GM12878 (cell line): ENCODE results near the gene SMARCC2. TPM values are rescaled to one million over a fixed set of nuclear protein-coding genes. Genes with fewer than 3 reads are reported as not detected.

ENCODE experiments used
- ATAC-seq: fragments of 200-7000 bp; cut with Tn5 transposase; 3 replicates; pipeline ENCODE4 v1.9.1; 2020; ENCODE audit warnings: mild to moderate bottlenecking, moderate library complexity
- BruUV-seq: library from RNA; stranded (reverse); fragments of 400-500 nt; replicated peaks from 2 replicates; lab custom pipeline; 2021; lab: Mats Ljungman, UMichigan
- CTCF ChIA-PET: fragments of 300-600 bp; sonication (Branson Sonifier 250); formaldehyde crosslinking; extraction: SDS; loops from one replicate; lab custom pipeline; 2021; ENCODE audit warnings: inconsistent platforms; lab: Yijun Ruan, JAX
- POLR2A ChIA-PET: fragments of 350-600 bp; formaldehyde crosslinking; extraction: SDS; loops from one replicate; lab custom pipeline; 2021; ENCODE audit warnings: inconsistent platforms; lab: Charles Lee
- RAD21 ChIA-PET: fragments of 300-600 bp; sonication (Branson Sonifier 250); formaldehyde crosslinking; loops from one replicate; lab custom pipeline; 2023; ENCODE audit warnings: antibody characterized with exemption; ENCODE audit not compliant: unreplicated experiment; lab: Charles Lee
- SMC1A ChIA-PET: fragments of 300-600 bp; sonication (Branson Sonifier 250); formaldehyde crosslinking; loops from one replicate; lab custom pipeline; 2023; ENCODE audit not compliant: unreplicated experiment, uncharacterized antibody; lab: Charles Lee
- DNase-seq: peaks from one replicate; pipeline ENCODE4 v3.0.0-alpha.2; 2011; ENCODE audit warnings: low read depth, low spot score
- FAIRE-seq: peaks from 3 replicates; lab custom pipeline; 2011; peaks lifted over from hg19 to GRCh38; lab: Jason Lieb, UNC
- H2AFZ ChIP-seq: 2 replicates; pipeline ENCODE4 v1.6.0; 2011; ENCODE audit warnings: low read depth, low read length, control low read depth; ENCODE audit not compliant: control insufficient read depth
- H3K27ac ChIP-seq: 2 replicates; pipeline ENCODE4 v1.5.1; 2011; ENCODE audit warnings: control low read depth; ENCODE audit not compliant: control insufficient read depth, insufficient read depth
- H3K27me3 ChIP-seq, 2 experiments: replicated peaks in 1 of 2; 2 replicates each; pipeline versions ENCODE4 v1.6.0 to v1.6.1; 2011; ENCODE audit warnings: low read length in 1 of 2; ENCODE audit not compliant: control insufficient read depth in 2 of 2, insufficient read depth in 2 of 2
- H3K36me3 ChIP-seq, 2 experiments: 2 replicates each; pipeline ENCODE4 v1.5.1; 2011; ENCODE audit warnings: low read length in 1 of 2; ENCODE audit not compliant: control insufficient read depth in 2 of 2, insufficient read depth in 2 of 2
- H3K4me1 ChIP-seq: 2 replicates; pipeline ENCODE4 v1.6.1; 2011; ENCODE audit warnings: mild to moderate bottlenecking, low read length, moderate library complexity, mixed read lengths; ENCODE audit not compliant: control insufficient read depth, insufficient read depth
- H3K4me2 ChIP-seq: 2 replicates; pipeline ENCODE4 v1.6.0; 2011; ENCODE audit warnings: control low read depth; ENCODE audit not compliant: control insufficient read depth, insufficient read depth
- H3K4me3 ChIP-seq: fragments of 200-600 bp; sonication (generic); 2 replicates; pipeline ENCODE4 v1.5.1; 2016
- H3K79me2 ChIP-seq: 2 replicates; pipeline ENCODE4 v1.6.0; 2011; ENCODE audit warnings: low read length; ENCODE audit not compliant: control insufficient read depth, insufficient read depth
- H3K9ac ChIP-seq: 2 replicates; pipeline ENCODE4 v1.8.0; 2011; ENCODE audit warnings: low read length, control low read depth, mixed read lengths; ENCODE audit not compliant: control insufficient read depth, insufficient read depth
- H3K9me3 ChIP-seq: replicated peaks from 3 replicates; pipeline ENCODE4 v1.5.1; 2011; ENCODE audit warnings: mild to moderate bottlenecking, low read length; ENCODE audit not compliant: control insufficient read depth, insufficient read depth
- H4K20me1 ChIP-seq: 2 replicates; pipeline ENCODE4 v1.6.0; 2011; ENCODE audit not compliant: control insufficient read depth, insufficient read depth
- ATF3 ChIP-seq: IDR thresholded peaks from 2 replicates; pipeline ENCODE4 v1.6.1; 2011; ENCODE audit warnings: low read depth, mild to moderate bottlenecking, low read length, moderate library complexity, borderline replicate concordance; ENCODE audit errors: extremely low read depth
- BCLAF1 ChIP-seq: fragments of 450-650 bp; IDR thresholded peaks from 2 replicates; pipeline ENCODE4 v1.6.1; 2017; ENCODE audit warnings: antibody characterized with exemption, mild to moderate bottlenecking, moderate library complexity
- E4F1 ChIP-seq: fragments of 450-650 bp; IDR thresholded peaks from 2 replicates; pipeline ENCODE4 v1.6.1; 2018; ENCODE audit warnings: borderline replicate concordance, mild to moderate bottlenecking; ENCODE audit not compliant: partially characterized antibody
- IKZF1 ChIP-seq: fragments of 450-650 bp; conservative IDR thresholded peaks from 2 replicates; pipeline ENCODE4 v1.6.1; 2017; ENCODE audit warnings: antibody characterized with exemption, mild to moderate bottlenecking
- NFXL1 ChIP-seq: fragments of 450-650 bp; IDR thresholded peaks from 2 replicates; pipeline ENCODE4 v1.6.1; 2017; ENCODE audit warnings: antibody characterized with exemption, mild to moderate bottlenecking, borderline replicate concordance
- PAX8 ChIP-seq: fragments of 450-650 bp; IDR thresholded peaks from 2 replicates; pipeline ENCODE4 v1.6.1; 2017; ENCODE audit warnings: mild to moderate bottlenecking, moderate library complexity
- PKNOX1 ChIP-seq: fragments of 450-650 bp; IDR thresholded peaks from 2 replicates; pipeline ENCODE4 v1.6.1; 2016; ENCODE audit warnings: mild to moderate bottlenecking
- RAD21 ChIP-seq: IDR thresholded peaks from 2 replicates; pipeline ENCODE4 v1.6.1; 2011; ENCODE audit warnings: mild to moderate bottlenecking, low read depth, low read length, moderate library complexity; ENCODE audit not compliant: insufficient read depth
- RELB ChIP-seq: fragments of 450-650 bp; IDR thresholded peaks from 2 replicates; pipeline ENCODE4 v1.6.1; 2017; ENCODE audit warnings: low read depth, mild to moderate bottlenecking, moderate library complexity
- SP1 ChIP-seq: IDR thresholded peaks from one replicate; pipeline ENCODE4 v1.6.1; 2011; ENCODE audit warnings: low read depth, low read length
- SPI1 ChIP-seq: IDR thresholded peaks from 2 replicates; pipeline ENCODE4 v1.6.1; 2011; ENCODE audit warnings: low read depth, mild to moderate bottlenecking, low read length, moderate library complexity, borderline replicate concordance; ENCODE audit not compliant: insufficient read depth
- SUPT20H ChIP-seq: IDR thresholded peaks from 2 replicates; pipeline ENCODE4 v1.6.1; 2011; ENCODE audit warnings: low read depth, mild to moderate bottlenecking, low read length, moderate library complexity, borderline replicate concordance; ENCODE audit not compliant: control insufficient read depth
- TCF7 ChIP-seq: IDR thresholded peaks from 2 replicates; pipeline ENCODE4 v1.6.1; 2014; ENCODE audit warnings: antibody characterized with exemption, borderline replicate concordance
- WRNIP1 ChIP-seq: IDR thresholded peaks from 2 replicates; pipeline ENCODE4 v1.6.1; 2011; ENCODE audit warnings: low read depth, low read length, improper control_type of control experiment, borderline replicate concordance
- WGBS: methylation state at CpG from one replicate; pipeline ENCODE4 v1.1.6; 2016; ENCODE audit warnings: low lambda C conversion rate; ENCODE audit not compliant: insufficient replicate concordance, insufficient coverage; ENCODE audit errors: missing lambda C conversion rate; 5-methylcytosine and 5-hydroxymethylcytosine counted together
- in situ Hi-C: fragments of 300-500 bp; cut with MboI; formaldehyde crosslinking; loops from 9 replicates; pipeline ENCODE4 v1.14.3; 2018; ENCODE audit warnings: mixed read lengths
- intact Hi-C: fragments of 100-400 bp; cut with micrococcal nuclease; formaldehyde crosslinking; loops from one replicate; pipeline ENCODE4 v1.14.2; 2022; ENCODE audit not compliant: unreplicated experiment
- polyA plus RNA-seq, 11 experiments: library from polyadenylated mRNA; depleted of rRNA in 4 of 11; unstranded in 6 of 11; stranded (reverse) in 5 of 11; fragments of >200 nt; fragmentation: Nextera tagmentation in 4 of 11; fragmentation: Illumina TruSeq in 1 of 11; extraction: Ambion mirVana in 4 of 11; extraction: Trizol in 1 of 11; gene quantifications; 1 replicate in 1 of 11; 2 replicates in 10 of 11; pipeline versions ENCODE4 v1.2.1 to v1.2.3, GENCODE V29; 2011 to 2016; ENCODE audit warnings: inconsistent platforms in 2 of 11, missing spikeins in 2 of 11, low read depth in 1 of 11
- total RNA-seq, 4 experiments: library from RNA; depleted of rRNA in 3 of 4; stranded (reverse); fragments of >200 nt in 3 of 4; fragmentation: Illumina TruSeq in 1 of 4; extraction: Trizol in 1 of 4; gene quantifications; 2 replicates each; pipeline versions ENCODE4 v1.2.1 to v1.2.3, GENCODE V29; 2013 to 2021

SMARCC2 gene
- total and polyA plus RNA-seq, 10 of the 15 experiments (the other 5 are each of a cell fraction or from before 2014, with no cell fraction given), result 13.6 to 71.2 (median 42.3) TPM

- Histone ChIP-seq H3K9me3 (no peaks in the 10 kb centered on the region; the same call in 2 of the 3 replicates), H3K79me2 (peaks cover 25% of the 10 kb centered on the region), H3K36me3 (peaks cover 0 to 4% of the 10 kb centered on the region in 2 experiments; a peak in 3 of 4 replicates), H3K4me1 (0 out of 2 replicates have a peak, but pooled peaks cover 3% of the 10 kb centered on the region), H3K27me3 (no peaks in the 10 kb centered on the region), H4K20me1 (no peaks in the 10 kb centered on the region), H3K27ac (no peak overlapping the region), H3K4me2 (peak overlapping the region; percentile 17; the same call in 1 of the 2 replicates), H2AFZ (no peak overlapping the region), H3K4me3 (0 out of 2 replicates have a peak overlapping the region, but pooled peaks have one; percentile 91), H3K9ac (no peak overlapping the region)
- intact Hi-C loops, result no loop called here
- ChIA-PET RAD21 (interaction anchor here (1.2 to 3.5 kb wide), 3 partner anchors 15 to 482 kb away, joined by 3 to 41 read pairs (median 32); partner anchors contain the start of gene SMARCC2), CTCF (interaction anchor here (0.7 to 4.2 kb wide), 5 partner anchors 13 to 241 kb away, joined by 3 to 107 read pairs (median 5); partner anchors contain the start of genes ESYT1 and SMARCC2), POLR2A (interaction anchor here (1.3 to 4.0 kb wide), 5 partner anchors 12 to 114 kb away, joined by 3 to 68 read pairs (median 24); partner anchors contain the start of genes ESYT1 and SMARCC2), SMC1A (interaction anchor here (0.7 to 3.4 kb wide), 5 partner anchors 11 to 295 kb away, joined by 3 to 33 read pairs (median 9); partner anchors contain the start of gene ZC3H10)
- no TSS peak for BruUV-seq
- in situ Hi-C loops, result no loop called here
- WGBS, result 97% methylated on average over 9 of the region's 9 CpGs
- no peak for FAIRE-seq
- ATAC-seq, result no peak
- DNase-seq, result no peak
- no peak for TF ChIP-seq SPI1
- TF ChIP-seq BCLAF1, result no peak
- TF ChIP-seq RELB, result no peak
- no peak for TF ChIP-seq IKZF1
- no peak for TF ChIP-seq PKNOX1
- TF ChIP-seq PAX8, result no peak
- no peak for TF ChIP-seq NFXL1
- TF ChIP-seq RAD21, result no peak
- no peak for TF ChIP-seq SP1
- TF ChIP-seq WRNIP1, result no peak
- TF ChIP-seq TCF7, result no peak
- no peak for TF ChIP-seq E4F1
- TF ChIP-seq ATF3, result no peak
- no peak for TF ChIP-seq SUPT20H
Measured at GRCh38 chr12:56219840-56220239, 30.6 kb upstream of the SMARCC2 start.
